ENCODE data around the gene FXN.

Gene FXN

DNA sequence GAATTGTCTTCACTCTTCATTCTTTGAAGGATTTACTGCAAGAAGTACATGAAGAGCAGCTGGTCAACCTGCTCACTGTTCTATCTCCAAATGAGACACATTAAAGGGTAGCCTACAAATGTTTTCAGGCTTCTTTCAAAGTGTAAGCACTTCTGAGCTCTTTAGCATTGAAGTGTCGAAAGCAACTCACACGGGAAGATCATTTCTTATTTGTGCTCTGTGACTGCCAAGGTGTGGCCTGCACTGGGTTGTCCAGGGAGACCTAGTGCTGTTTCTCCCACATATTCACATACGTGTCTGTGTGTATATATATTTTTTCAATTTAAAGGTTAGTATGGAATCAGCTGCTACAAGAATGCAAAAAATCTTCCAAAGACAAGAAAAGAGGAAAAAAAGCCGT is 37.6 kb downstream of the FXN start:
- no peaks in the 10 kb centered on the region for H3F3A ChIP-seq (ENCODE audit: insufficient read depth, low read length)
- no peaks in the 10 kb centered on the region for H4K20me1 ChIP-seq (ENCODE audit: insufficient read depth, low read length)
- H3K79me2 ChIP-seq (ENCODE audit: insufficient read depth, low read length), result no peaks in the 10 kb centered on the region
- H3K9ac ChIP-seq (ENCODE audit: low read length), result no peak overlapping the region
- H3K4me3 ChIP-seq (ENCODE audit: low read depth, low read length, poor library complexity, severe bottlenecking), result no peak overlapping the region
- H3K4me2 ChIP-seq (ENCODE audit: low read length), result no peak overlapping the region
- no peak overlapping the region for H3K27ac ChIP-seq (ENCODE audit: low read depth, low read length, poor library complexity, severe bottlenecking)
- H3K9me3 ChIP-seq (ENCODE audit: low read length), result no peaks in the 10 kb centered on the region
- no peaks in the 10 kb centered on the region for H3K27me3 ChIP-seq (ENCODE audit: insufficient read depth, low read length)
- no peaks in the 10 kb centered on the region for H3K9me2 ChIP-seq (ENCODE audit: low read depth, low read length)
- H3K4me1 ChIP-seq (ENCODE audit: insufficient read depth, low read length, severe bottlenecking), result no peaks in the 10 kb centered on the region
- no peak overlapping the region for H2AFZ ChIP-seq (ENCODE audit: low read length)
- no peak for TF ChIP-seq EZH2 (IDR thresholded peaks at IDR 0.05; ENCODE audit: borderline replicate concordance, low read length)
- TF ChIP-seq, protein P1, sequence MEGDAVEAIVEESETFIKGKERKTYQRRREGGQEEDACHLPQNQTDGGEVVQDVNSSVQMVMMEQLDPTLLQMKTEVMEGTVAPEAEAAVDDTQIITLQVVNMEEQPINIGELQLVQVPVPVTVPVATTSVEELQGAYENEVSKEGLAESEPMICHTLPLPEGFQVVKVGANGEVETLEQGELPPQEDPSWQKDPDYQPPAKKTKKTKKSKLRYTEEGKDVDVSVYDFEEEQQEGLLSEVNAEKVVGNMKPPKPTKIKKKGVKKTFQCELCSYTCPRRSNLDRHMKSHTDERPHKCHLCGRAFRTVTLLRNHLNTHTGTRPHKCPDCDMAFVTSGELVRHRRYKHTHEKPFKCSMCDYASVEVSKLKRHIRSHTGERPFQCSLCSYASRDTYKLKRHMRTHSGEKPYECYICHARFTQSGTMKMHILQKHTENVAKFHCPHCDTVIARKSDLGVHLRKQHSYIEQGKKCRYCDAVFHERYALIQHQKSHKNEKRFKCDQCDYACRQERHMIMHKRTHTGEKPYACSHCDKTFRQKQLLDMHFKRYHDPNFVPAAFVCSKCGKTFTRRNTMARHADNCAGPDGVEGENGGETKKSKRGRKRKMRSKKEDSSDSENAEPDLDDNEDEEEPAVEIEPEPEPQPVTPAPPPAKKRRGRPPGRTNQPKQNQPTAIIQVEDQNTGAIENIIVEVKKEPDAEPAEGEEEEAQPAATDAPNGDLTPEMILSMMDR (IDR thresholded peaks at IDR 0.05; ENCODE audit: low read length), result no peak
- peaks cover 26% of the 10 kb centered on the region for H3K36me3 ChIP-seq (ENCODE audit: insufficient read depth, low read length)

DNA sequence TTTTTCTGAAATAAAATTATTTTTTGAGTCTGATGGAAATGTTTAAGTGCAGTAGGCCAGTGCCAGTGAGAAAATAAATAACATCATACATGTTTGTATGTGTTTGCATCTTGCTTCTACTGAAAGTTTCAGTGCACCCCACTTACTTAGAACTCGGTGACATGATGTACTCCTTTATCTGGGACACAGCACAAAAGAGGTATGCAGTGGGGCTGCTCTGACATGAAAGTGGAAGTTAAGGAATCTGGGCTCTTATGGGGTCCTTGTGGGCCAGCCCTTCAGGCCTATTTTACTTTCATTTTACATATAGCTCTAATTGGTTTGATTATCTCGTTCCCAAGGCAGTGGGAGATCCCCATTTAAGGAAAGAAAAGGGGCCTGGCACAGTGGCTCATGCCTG is 39.2 kb downstream of the FXN start:
- H3F3A ChIP-seq (ENCODE audit: insufficient read depth, low read length), result no peaks in the 10 kb centered on the region
- H3K27ac ChIP-seq (ENCODE audit: low read depth, low read length, poor library complexity, severe bottlenecking), result no peak overlapping the region
- no peak for TF ChIP-seq EZH2 (IDR thresholded peaks at IDR 0.05; ENCODE audit: borderline replicate concordance, low read length)
- TF ChIP-seq, protein P1 (IDR thresholded peaks at IDR 0.05; ENCODE audit: low read length), result no peak
- peaks cover 15% of the 10 kb centered on the region for H3K36me3 ChIP-seq (ENCODE audit: insufficient read depth, low read length)
- no peaks in the 10 kb centered on the region for H3K4me1 ChIP-seq (ENCODE audit: insufficient read depth, low read length, severe bottlenecking)
- H3K79me2 ChIP-seq (ENCODE audit: insufficient read depth, low read length), result no peaks in the 10 kb centered on the region
- H2AFZ ChIP-seq (ENCODE audit: low read length), result no peak overlapping the region
- H4K20me1 ChIP-seq (ENCODE audit: insufficient read depth, low read length), result no peaks in the 10 kb centered on the region
- H3K9me3 ChIP-seq (ENCODE audit: low read length), result no peaks in the 10 kb centered on the region
- no peak overlapping the region for H3K4me2 ChIP-seq (ENCODE audit: low read length)
- H3K4me3 ChIP-seq (ENCODE audit: low read depth, low read length, poor library complexity, severe bottlenecking), result no peak overlapping the region
- H3K9me2 ChIP-seq (ENCODE audit: low read depth, low read length), result no peaks in the 10 kb centered on the region
- no peaks in the 10 kb centered on the region for H3K27me3 ChIP-seq (ENCODE audit: insufficient read depth, low read length)
- H3K9ac ChIP-seq (ENCODE audit: low read length), result no peak overlapping the region

DNA sequence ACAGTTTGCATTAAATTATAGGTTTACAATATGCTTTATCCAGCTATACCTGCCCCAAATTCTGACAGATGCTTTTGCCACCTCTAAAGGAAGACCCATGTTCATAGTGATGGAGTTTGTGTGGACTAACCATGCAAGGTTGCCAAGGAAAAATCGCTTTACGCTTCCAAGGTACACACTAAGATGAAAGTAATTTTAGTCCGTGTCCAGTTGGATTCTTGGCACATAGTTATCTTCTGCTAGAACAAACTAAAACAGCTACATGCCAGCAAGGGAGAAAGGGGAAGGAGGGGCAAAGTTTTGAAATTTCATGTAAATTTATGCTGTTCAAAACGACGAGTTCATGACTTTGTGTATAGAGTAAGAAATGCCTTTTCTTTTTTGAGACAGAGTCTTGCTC is 41.0 kb downstream of the FXN start:
- Histone ChIP-seq H3K36me3 (ENCODE audit: insufficient read depth, low read length) (peaks cover 15% of the 10 kb centered on the region), H3K4me1 (ENCODE audit: insufficient read depth, low read length, severe bottlenecking) (no peaks in the 10 kb centered on the region), H3K9me3 (ENCODE audit: low read length) (no peaks in the 10 kb centered on the region), H3K27me3 (ENCODE audit: insufficient read depth, low read length) (no peaks in the 10 kb centered on the region), H3F3A (ENCODE audit: insufficient read depth, low read length) (no peaks in the 10 kb centered on the region), H4K20me1 (ENCODE audit: insufficient read depth, low read length) (no peaks in the 10 kb centered on the region), H3K9ac (ENCODE audit: low read length) (no peak overlapping the region), H3K79me2 (ENCODE audit: insufficient read depth, low read length) (no peaks in the 10 kb centered on the region), H2AFZ (ENCODE audit: low read length) (no peak overlapping the region), H3K9me2 (ENCODE audit: low read depth, low read length) (no peaks in the 10 kb centered on the region), H3K4me2 (ENCODE audit: low read length) (no peak overlapping the region), H3K27ac (ENCODE audit: low read depth, low read length, poor library complexity, severe bottlenecking) (no peak overlapping the region), H3K4me3 (ENCODE audit: low read depth, low read length, poor library complexity, severe bottlenecking) (no peak overlapping the region)
- TF ChIP-seq, protein P1 (IDR thresholded peaks at IDR 0.05; ENCODE audit: low read length), result no peak
- no peak for TF ChIP-seq EZH2 (IDR thresholded peaks at IDR 0.05; ENCODE audit: borderline replicate concordance, low read length)
